Measurements from ENCODE around the gene TPCN2.

TPCN2 gene

DNA sequence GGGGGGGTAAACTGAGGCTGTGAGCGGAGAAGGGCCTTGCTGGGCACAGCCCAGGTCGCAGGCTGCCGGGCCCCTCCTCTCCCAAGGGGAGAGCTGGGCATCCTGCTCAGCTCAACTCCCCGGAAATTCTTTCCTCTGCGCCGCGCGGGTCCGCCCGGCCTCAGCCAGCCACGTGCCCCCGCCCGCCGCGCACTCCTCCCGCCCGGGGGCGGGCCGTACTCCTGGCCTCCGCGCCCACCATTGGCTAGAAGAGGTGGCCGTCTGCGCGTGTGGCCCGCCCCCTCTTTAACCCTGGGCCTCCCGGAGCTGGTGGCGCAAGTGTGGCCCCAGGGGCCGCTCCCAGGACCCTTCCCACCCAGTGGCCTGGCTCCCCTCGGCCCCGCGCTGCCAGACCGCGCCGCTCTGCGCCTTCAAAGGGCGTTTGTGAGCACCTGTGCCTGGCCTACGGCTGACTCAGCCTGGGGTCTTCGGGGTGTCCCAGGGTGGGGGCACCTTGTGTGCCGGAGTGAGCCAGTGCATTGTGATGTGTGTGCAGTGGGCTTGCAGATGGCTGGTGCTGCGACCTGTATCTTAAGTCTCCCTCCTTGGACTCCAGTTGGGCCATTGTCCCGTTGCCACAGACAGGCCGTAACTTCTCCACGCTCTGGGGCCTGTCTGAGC, 37.6 kb upstream of the TPCN2 start:
- no peak overlapping the region for H3K27ac ChIP-seq (ENCODE audit: insufficient read depth in 1 of 2, low read depth in 1 of 2, low read length in 2 of 2, poor library complexity in 1 of 2, severe bottlenecking in 2 of 2)
- peaks cover 0 to 8% (median 7%) of the 10 kb centered on the region in 4 experiments for H3K4me1 ChIP-seq (ENCODE audit: control extremely low read depth in 1 of 4, control insufficient read depth in 4 of 4, insufficient read depth in 4 of 4, low read length in 3 of 4)
- H3K27me3 ChIP-seq (replicated peaks in 2 of 5; ENCODE audit: control insufficient read depth in 4 of 5, insufficient read depth in 5 of 5, low read length in 4 of 5) = peaks cover 0 to 88% (median 27%) of the 10 kb centered on the region in 5 experiments
- 18% methylated on average over 25 of the region's 43 CpGs for WGBS (ENCODE audit: insufficient coverage)
- POLR2A ChIA-PET = no interaction called here
- no peak overlapping the region for H3K4me3 ChIP-seq (ENCODE audit: control insufficient read depth in 1 of 7, extremely low read depth in 1 of 7, insufficient read depth in 4 of 7, low read depth in 2 of 7, low read length in 6 of 7)
- no peaks in the 10 kb centered on the region for H3K9me3 ChIP-seq (ENCODE audit: control extremely low read depth in 1 of 5, control insufficient read depth in 4 of 5, insufficient read depth in 2 of 5, low read depth in 1 of 5, low read length in 4 of 5)
- no peaks in the 10 kb centered on the region for H3K36me3 ChIP-seq (ENCODE audit: control insufficient read depth in 4 of 4, insufficient read depth in 4 of 4, low read length in 3 of 4)
- CTCF ChIA-PET = interaction anchor here (1.1 kb wide), 1 partner anchor 9 kb away, joined by 3 read pairs; no protein-coding TSS in a partner anchor
- DNase-seq = peak in 2 of 3 donors; percentile 27 to 42

DNA sequence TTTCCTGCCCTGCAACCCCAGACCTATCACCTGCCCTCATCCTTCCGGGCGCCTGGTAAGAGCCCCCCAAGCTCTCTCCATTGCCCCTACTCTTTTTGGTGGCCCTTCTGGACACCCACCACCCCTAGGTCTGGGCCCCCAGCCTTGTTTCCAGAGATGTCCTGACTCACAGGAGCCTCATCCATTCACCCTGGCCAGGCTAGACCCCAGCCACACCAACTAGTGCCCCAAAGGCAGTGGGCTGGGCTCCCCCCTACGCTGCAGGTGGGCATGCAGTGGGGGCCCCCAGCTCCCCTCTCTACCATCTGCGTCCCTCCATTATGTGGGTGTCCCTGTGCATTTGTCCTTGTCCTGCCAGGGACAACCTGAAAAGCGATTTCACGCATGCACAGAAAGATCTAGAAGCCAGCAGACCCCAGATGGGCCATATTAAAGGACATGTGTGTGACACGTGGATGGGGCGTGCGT, 37.1 kb upstream of the TPCN2 start:
- ChIA-PET CTCF (interaction anchor here (0.9 to 1.3 kb wide), 2 partner anchors 56 to 62 kb away, joined by 3 read pairs; no protein-coding TSS in a partner anchor), POLR2A (no interaction called here)
- 80% methylated on average over 7 of the region's 9 CpGs for WGBS (ENCODE audit: insufficient coverage)
- H3K27ac ChIP-seq (ENCODE audit: insufficient read depth in 1 of 2, low read depth in 1 of 2, low read length in 2 of 2, poor library complexity in 1 of 2, severe bottlenecking in 2 of 2) = no peak overlapping the region
- H3K9me3 ChIP-seq (ENCODE audit: control extremely low read depth in 1 of 5, control insufficient read depth in 4 of 5, insufficient read depth in 2 of 5, low read depth in 1 of 5, low read length in 4 of 5) = no peaks in the 10 kb centered on the region
- H3K4me1 ChIP-seq (ENCODE audit: control extremely low read depth in 1 of 4, control insufficient read depth in 4 of 4, insufficient read depth in 4 of 4, low read length in 3 of 4) = peaks cover 0 to 8% (median 7%) of the 10 kb centered on the region in 4 experiments
- H3K36me3 ChIP-seq (ENCODE audit: control insufficient read depth in 4 of 4, insufficient read depth in 4 of 4, low read length in 3 of 4) = no peaks in the 10 kb centered on the region
- peaks cover 0 to 85% (median 27%) of the 10 kb centered on the region in 5 experiments for H3K27me3 ChIP-seq (replicated peaks in 2 of 5; ENCODE audit: control insufficient read depth in 4 of 5, insufficient read depth in 5 of 5, low read length in 4 of 5)
- no peak overlapping the region for H3K4me3 ChIP-seq (ENCODE audit: control insufficient read depth in 1 of 7, extremely low read depth in 1 of 7, insufficient read depth in 4 of 7, low read depth in 2 of 7, low read length in 6 of 7)
- DNase-seq = no peak

DNA sequence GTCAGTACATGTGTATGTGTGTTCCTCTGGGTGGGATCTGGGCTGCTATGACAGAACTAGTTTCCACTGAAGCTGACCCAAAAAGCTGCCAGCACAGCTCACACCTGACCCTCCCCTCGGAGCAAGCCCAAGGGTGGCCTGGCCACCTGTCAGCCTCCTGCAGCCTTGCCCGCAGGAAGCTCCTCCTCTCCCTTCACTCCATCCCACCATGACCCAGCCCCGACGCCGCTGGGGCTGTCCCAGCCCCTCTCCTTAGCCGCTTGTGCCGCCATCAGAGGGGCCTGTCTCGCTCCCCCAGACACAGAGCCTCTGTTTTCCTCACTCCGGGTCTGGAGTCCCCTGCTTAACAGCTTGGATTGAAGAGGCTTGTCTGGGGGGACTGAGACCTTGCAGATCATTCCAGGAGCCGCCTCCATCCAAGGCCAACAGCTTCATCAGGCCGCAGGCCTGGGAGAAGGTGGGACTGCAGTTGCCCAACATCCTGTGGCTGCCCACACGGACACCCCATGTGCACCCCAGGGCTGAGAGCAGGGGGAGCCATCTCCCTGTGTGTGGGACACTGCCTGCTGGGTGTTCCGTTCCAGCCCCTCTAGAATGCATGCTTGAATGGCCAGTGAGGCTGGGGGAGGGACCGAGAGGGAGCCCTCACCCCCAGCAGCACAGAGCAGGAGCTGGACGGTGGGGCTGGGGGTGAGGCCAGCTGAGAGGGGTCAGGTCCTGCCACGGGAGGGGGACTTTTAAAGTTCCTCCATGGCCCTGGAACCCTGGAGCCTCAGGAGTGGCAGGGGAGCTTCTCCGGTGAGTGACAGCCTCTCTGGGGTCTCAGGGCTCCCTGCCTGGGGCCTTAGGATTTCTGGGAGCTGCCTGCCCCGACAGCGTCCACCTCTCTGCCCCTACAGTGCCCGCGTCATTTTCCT, 36.4 kb upstream of the TPCN2 start:
- ChIA-PET CTCF (interaction anchor here (0.9 to 1.5 kb wide), 5 partner anchors 16 to 75 kb away, joined by 3 to 4 read pairs (median 3); no protein-coding TSS in a partner anchor), POLR2A (no interaction called here)
- Histone ChIP-seq H3K27me3 (replicated peaks in 2 of 5; ENCODE audit: control insufficient read depth in 4 of 5, insufficient read depth in 5 of 5, low read length in 4 of 5) (peaks cover 0 to 81% (median 24%) of the 10 kb centered on the region in 5 experiments), H3K4me3 (ENCODE audit: control insufficient read depth in 1 of 7, extremely low read depth in 1 of 7, insufficient read depth in 4 of 7, low read depth in 2 of 7, low read length in 6 of 7) (no peak overlapping the region), H3K9me3 (ENCODE audit: control extremely low read depth in 1 of 5, control insufficient read depth in 4 of 5, insufficient read depth in 2 of 5, low read depth in 1 of 5, low read length in 4 of 5) (no peaks in the 10 kb centered on the region), H3K27ac (ENCODE audit: insufficient read depth in 1 of 2, low read depth in 1 of 2, low read length in 2 of 2, poor library complexity in 1 of 2, severe bottlenecking in 2 of 2) (no peak overlapping the region), H3K4me1 (ENCODE audit: control extremely low read depth in 1 of 4, control insufficient read depth in 4 of 4, insufficient read depth in 4 of 4, low read length in 3 of 4) (peaks cover 0 to 8% (median 7%) of the 10 kb centered on the region in 4 experiments), H3K36me3 (ENCODE audit: control insufficient read depth in 4 of 4, insufficient read depth in 4 of 4, low read length in 3 of 4) (no peaks in the 10 kb centered on the region)
- no peak for DNase-seq
- WGBS (ENCODE audit: insufficient coverage) = 41% methylated on average over 16 of the region's 21 CpGs

DNA sequence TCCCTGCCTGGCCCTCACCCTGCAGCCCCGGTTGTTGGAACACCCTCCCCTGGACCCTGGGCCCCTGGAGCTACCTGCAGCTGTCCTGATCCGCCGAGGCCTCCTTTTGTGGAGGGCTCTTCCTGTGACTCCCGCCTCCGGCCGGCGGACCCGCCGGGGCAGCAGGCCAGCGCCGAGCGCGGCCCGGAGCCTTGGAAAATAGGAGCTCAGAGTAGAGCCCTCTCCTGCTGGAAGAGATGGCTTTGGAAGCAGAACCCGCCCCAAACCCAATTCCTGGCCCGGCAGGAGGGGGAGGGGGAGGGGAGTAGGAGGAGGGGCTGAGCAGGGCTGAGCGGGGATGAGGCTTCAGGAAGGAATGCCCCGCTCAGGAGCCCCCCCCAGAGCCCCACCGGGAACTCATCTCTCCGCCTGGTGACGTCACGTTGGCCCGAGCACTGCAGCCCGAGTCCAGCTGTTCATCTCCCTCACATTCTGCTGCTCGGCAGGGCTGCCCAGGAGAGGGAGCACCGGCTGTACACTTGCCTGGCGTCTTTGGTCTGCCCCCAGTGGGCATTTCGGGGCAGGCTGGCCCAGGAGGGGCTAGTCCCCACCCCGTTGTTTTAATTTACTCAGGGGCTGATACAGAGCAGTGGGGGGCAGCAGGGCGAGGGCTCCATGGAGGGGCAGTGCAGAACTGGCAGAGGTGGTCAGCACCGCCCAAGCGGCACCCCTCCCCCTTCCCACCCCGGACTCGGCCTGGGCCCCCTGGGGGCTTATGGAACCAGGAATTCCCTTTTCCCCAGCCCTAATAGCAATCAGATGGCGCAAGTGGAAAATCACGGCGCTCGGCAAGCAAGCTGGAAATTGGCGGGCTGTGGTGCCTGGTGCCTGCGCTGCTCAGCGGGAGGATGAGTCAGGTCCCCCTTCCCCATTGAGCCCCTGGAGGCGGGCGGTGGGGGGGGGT, 35.5 kb upstream of the TPCN2 start, which contains the start of gene MRGPRF:
TSS of gene MRGPRF (minus strand) at position 238 of the 943 bp plus-strand sequence. CDS start 3,345 bp downstream, outside the sequence.
- peaks cover 0 to 74% (median 24%) of the 10 kb centered on the region in 5 experiments for H3K27me3 ChIP-seq (replicated peaks in 2 of 5; ENCODE audit: control insufficient read depth in 4 of 5, insufficient read depth in 5 of 5, low read length in 4 of 5)
- H3K4me3 ChIP-seq (ENCODE audit: control insufficient read depth in 1 of 7, extremely low read depth in 1 of 7, insufficient read depth in 4 of 7, low read depth in 2 of 7, low read length in 6 of 7) = no peak within 1 kb of the TSS
- ChIA-PET CTCF (interaction anchor here (1.1 to 1.6 kb wide), 4 partner anchors 15 to 74 kb away, joined by 3 to 4 read pairs (median 4); no protein-coding TSS in a partner anchor), POLR2A (no interaction called here)
- peaks cover 0 to 8% (median 7%) of the 10 kb centered on the region in 4 experiments for H3K4me1 ChIP-seq (ENCODE audit: control extremely low read depth in 1 of 4, control insufficient read depth in 4 of 4, insufficient read depth in 4 of 4, low read length in 3 of 4)
- peak; percentile 13 to 47 (median 40) for DNase-seq
- no peak within 1 kb of the TSS for H3K27ac ChIP-seq (ENCODE audit: insufficient read depth in 1 of 2, low read depth in 1 of 2, low read length in 2 of 2, poor library complexity in 1 of 2, severe bottlenecking in 2 of 2)
- H3K9me3 ChIP-seq (ENCODE audit: control extremely low read depth in 1 of 5, control insufficient read depth in 4 of 5, insufficient read depth in 2 of 5, low read depth in 1 of 5, low read length in 4 of 5) = no peaks in the 10 kb centered on the region
- no peaks in the 10 kb centered on the region for H3K36me3 ChIP-seq (ENCODE audit: control insufficient read depth in 4 of 4, insufficient read depth in 4 of 4, low read length in 3 of 4)
- 5% methylated on average over 20 of the region's 43 CpGs for WGBS (ENCODE audit: insufficient coverage)

DNA sequence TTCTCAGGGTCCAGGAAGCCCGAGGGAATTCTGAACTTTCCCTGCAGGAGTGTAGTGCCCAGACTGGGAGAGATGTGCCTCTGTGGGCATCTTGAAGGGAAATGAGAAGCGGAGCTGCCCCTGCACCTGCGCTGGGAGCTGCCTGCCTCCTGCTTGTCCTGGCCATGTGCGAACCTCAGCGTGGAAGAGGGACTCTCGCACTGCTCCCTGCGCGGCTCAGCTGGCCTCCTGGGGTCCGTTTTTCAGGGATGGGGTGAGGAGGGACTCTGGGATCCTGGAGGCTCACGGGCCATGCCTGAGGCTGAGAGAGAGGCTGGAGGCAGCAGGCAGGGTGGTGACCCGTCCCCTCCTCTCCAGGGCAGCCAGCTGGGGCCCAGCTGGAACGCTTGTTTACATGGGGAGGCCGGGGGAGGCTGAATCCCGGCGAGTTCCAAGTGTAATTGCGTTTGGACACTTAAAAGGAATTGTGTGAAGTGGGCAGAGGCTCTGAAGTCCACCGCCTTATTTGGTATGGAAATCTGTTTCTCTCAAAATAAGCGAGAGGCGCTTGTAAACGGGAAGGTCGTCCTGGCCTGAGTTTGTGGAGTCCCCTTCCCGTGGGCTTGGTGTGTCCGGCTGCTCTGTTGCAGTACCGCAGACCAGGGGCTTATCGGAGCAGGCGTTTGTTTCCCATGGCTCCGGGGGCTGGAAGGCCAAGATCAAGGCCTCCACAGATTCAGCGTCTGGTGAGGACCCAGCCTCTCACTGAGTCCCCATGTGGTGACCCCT, 34.5 kb upstream of the TPCN2 start:
- DNase-seq = no peak
- ChIA-PET CTCF (interaction anchor here (1.6 kb wide), 1 partner anchor 16 kb away, joined by 4 read pairs; no protein-coding TSS in a partner anchor), POLR2A (no interaction called here)
- Histone ChIP-seq H3K4me3 (ENCODE audit: control insufficient read depth in 1 of 7, extremely low read depth in 1 of 7, insufficient read depth in 4 of 7, low read depth in 2 of 7, low read length in 6 of 7) (no peak overlapping the region), H3K9me3 (ENCODE audit: control extremely low read depth in 1 of 5, control insufficient read depth in 4 of 5, insufficient read depth in 2 of 5, low read depth in 1 of 5, low read length in 4 of 5) (no peaks in the 10 kb centered on the region), H3K36me3 (ENCODE audit: control insufficient read depth in 4 of 4, insufficient read depth in 4 of 4, low read length in 3 of 4) (no peaks in the 10 kb centered on the region), H3K27ac (ENCODE audit: insufficient read depth in 1 of 2, low read depth in 1 of 2, low read length in 2 of 2, poor library complexity in 1 of 2, severe bottlenecking in 2 of 2) (no peak overlapping the region), H3K27me3 (replicated peaks in 2 of 5; ENCODE audit: control insufficient read depth in 4 of 5, insufficient read depth in 5 of 5, low read length in 4 of 5) (peaks cover 0 to 64% (median 24%) of the 10 kb centered on the region in 5 experiments), H3K4me1 (ENCODE audit: control extremely low read depth in 1 of 4, control insufficient read depth in 4 of 4, insufficient read depth in 4 of 4, low read length in 3 of 4) (peaks cover 0 to 8% (median 7%) of the 10 kb centered on the region in 4 experiments)
- 66% methylated on average over 27 of the region's 28 CpGs for WGBS (ENCODE audit: insufficient coverage)
